IMR-90 (cell line): ENCODE measurements around the gene HS3ST6. TPM values are rescaled to one million over a fixed set of nuclear protein-coding genes. Genes with fewer than 3 reads are reported as not detected.
"Not testable (repeated sequence)": the region's sequence is repeated elsewhere in the genome, so short reads cannot be mapped to it uniquely, and the experiment has no call there.

ENCODE experiments used
- ATAC-seq: fragments of 200-7000 bp; cut with Tn5 transposase; 2 replicates; pipeline ENCODE4 v1.9.1; 2020; ENCODE audit warnings: low read depth, mild to moderate bottlenecking, moderate library complexity
- BruUV-seq: library from RNA; stranded (reverse); fragments of 400-500 nt; replicated peaks from 2 replicates; lab custom pipeline; 2021; lab: Mats Ljungman, UMichigan
- CTCF ChIA-PET: fragments of 300-600 bp; formaldehyde crosslinking; extraction: SDS; loops from one replicate; lab custom pipeline; 2021; ENCODE audit warnings: antibody characterized with exemption; lab: Yijun Ruan, JAX
- POLR2A ChIA-PET: fragments of 300-600 bp; sonication (Branson Sonifier 250); formaldehyde crosslinking; loops from one replicate; lab custom pipeline; 2022; ENCODE audit warnings: antibody characterized with exemption; ENCODE audit not compliant: unreplicated experiment; lab: Charles Lee
- DNase-seq: peaks from one replicate; pipeline ENCODE4 v3.0.0; 2013
- H2AFZ ChIP-seq: replicated peaks from 2 replicates; pipeline ENCODE3; 2013; ENCODE audit warnings: low read length, mild to moderate bottlenecking; ENCODE audit not compliant: poor library complexity
- H2AK5ac ChIP-seq: 2 replicates; pipeline ENCODE4 v1.6.1; 2013; ENCODE audit warnings: low read depth, low read length, inconsistent platforms
- H2AK9ac ChIP-seq: replicated peaks from 2 replicates; pipeline ENCODE3; 2013; ENCODE audit warnings: mild to moderate bottlenecking, low read depth, low read length, moderate library complexity; ENCODE audit not compliant: poor library complexity
- H2BK120ac ChIP-seq: 2 replicates; pipeline ENCODE4 v1.6.1; 2013; ENCODE audit warnings: low read depth, low read length, inconsistent platforms
- H2BK15ac ChIP-seq: 3 replicates; pipeline ENCODE4 v1.6.1; 2013; ENCODE audit warnings: low read depth, low read length, inconsistent platforms
- H2BK20ac ChIP-seq: 2 replicates; pipeline ENCODE4 v1.6.1; 2013; ENCODE audit warnings: low read depth, mild to moderate bottlenecking, inconsistent platforms, low read length, moderate library complexity
- H2BK5ac ChIP-seq: 2 replicates; pipeline ENCODE4 v1.6.1; 2013; ENCODE audit warnings: mild to moderate bottlenecking, low read depth, low read length, inconsistent platforms; ENCODE audit not compliant: poor library complexity, severe bottlenecking
- H3K14ac ChIP-seq: replicated peaks from 2 replicates; pipeline ENCODE4 v1.6.1; 2013; ENCODE audit warnings: low read depth, low read length, inconsistent platforms
- H3K18ac ChIP-seq: 2 replicates; pipeline ENCODE4 v1.6.1; 2013; ENCODE audit warnings: low read depth, low read length, control low read depth
- H3K23ac ChIP-seq: 2 replicates; pipeline ENCODE4 v1.6.1; 2013; ENCODE audit warnings: low read depth, low read length, inconsistent platforms
- H3K27ac ChIP-seq: 2 replicates; pipeline ENCODE4 v1.5.1; 2013; ENCODE audit warnings: mild to moderate bottlenecking, control low read depth, low read length; ENCODE audit not compliant: insufficient read depth
- H3K27me3 ChIP-seq: 2 replicates; pipeline ENCODE4 v1.6.1; 2013; ENCODE audit warnings: low read length; ENCODE audit not compliant: control insufficient read depth, insufficient read depth
- H3K36me3 ChIP-seq: 2 replicates; pipeline ENCODE4 v1.6.1; 2013; ENCODE audit warnings: low read length, mixed read lengths; ENCODE audit not compliant: control insufficient read depth, insufficient read depth
- H3K4ac ChIP-seq: 2 replicates; pipeline ENCODE4 v1.6.1; 2013; ENCODE audit warnings: low read depth, low read length, inconsistent platforms
- H3K4me1 ChIP-seq: 2 replicates; pipeline ENCODE4 v1.6.1; 2013; ENCODE audit warnings: low read length, mixed read lengths; ENCODE audit not compliant: control insufficient read depth, insufficient read depth
- H3K4me2 ChIP-seq: 2 replicates; pipeline ENCODE4 v1.6.1; 2013; ENCODE audit warnings: low read depth, mild to moderate bottlenecking, control low read depth, low read length, moderate library complexity
- H3K4me3 ChIP-seq: 2 replicates; pipeline ENCODE4 v1.5.1; 2013; ENCODE audit warnings: low read depth, mild to moderate bottlenecking, control low read depth, low read length, moderate library complexity; ENCODE audit not compliant: insufficient read depth
- H3K56ac ChIP-seq: 2 replicates; pipeline ENCODE4 v1.6.1; 2013; ENCODE audit warnings: low read length, inconsistent platforms; ENCODE audit not compliant: insufficient read depth; ENCODE audit errors: extremely low read depth
- H3K79me1 ChIP-seq, 2 experiments: 2 replicates each; pipeline ENCODE4 v1.6.1; 2013; ENCODE audit warnings: low read length in 2 of 2, inconsistent platforms in 1 of 2, low read depth in 1 of 2
- H3K9ac ChIP-seq: 2 replicates; pipeline ENCODE4 v1.6.1; 2013; ENCODE audit warnings: low read depth, low read length, control low read depth
- H3K9me1 ChIP-seq: 2 replicates; pipeline ENCODE4 v1.6.1; 2013; ENCODE audit warnings: low read length, inconsistent platforms; ENCODE audit not compliant: insufficient read depth
- H3K9me3 ChIP-seq: 2 replicates; pipeline ENCODE4 v1.6.1; 2013; ENCODE audit warnings: low read length; ENCODE audit not compliant: control insufficient read depth, insufficient read depth
- H4K20me1 ChIP-seq: 2 replicates; pipeline ENCODE4 v1.6.1; 2013; ENCODE audit warnings: low read length, inconsistent platforms; ENCODE audit not compliant: insufficient read depth
- H4K5ac ChIP-seq: 2 replicates; pipeline ENCODE4 v1.6.1; 2013; ENCODE audit warnings: mild to moderate bottlenecking, low read depth, low read length, control low read depth
- H4K8ac ChIP-seq, 2 experiments: 2 replicates each; pipeline ENCODE4 v1.6.1; 2013; ENCODE audit warnings: low read depth in 2 of 2, low read length in 2 of 2, control low read depth in 1 of 2, inconsistent platforms in 1 of 2
- H4K91ac ChIP-seq: 2 replicates; pipeline ENCODE4 v1.6.1; 2013; ENCODE audit warnings: low read depth, low read length, inconsistent platforms; ENCODE audit not compliant: insufficient read depth
- CEBPB ChIP-seq: IDR thresholded peaks from 2 replicates; pipeline ENCODE4 v1.6.1; 2012; ENCODE audit warnings: low read depth, low read length, improper control_type of control experiment
- POLR2A ChIP-seq: IDR thresholded peaks from 2 replicates; pipeline ENCODE4 v1.6.1; 2012; ENCODE audit warnings: mild to moderate bottlenecking, low read depth, low read length
- WGBS, 2 experiments: methylation state at CpG; one replicate each; pipeline versions ENCODE4 v1.1.5 to v1.1.7; 2013; ENCODE audit warnings: missing lambda C conversion rate in 2 of 2; ENCODE audit not compliant: insufficient read length in 1 of 2; ENCODE audit errors: extremely low coverage in 2 of 2; 5-methylcytosine and 5-hydroxymethylcytosine counted together
- dilution Hi-C: fragments of 300-500 bp; cut with HindIII; formaldehyde crosslinking; loops from one replicate; pipeline ENCODE4 v1.14.3; 2018; ENCODE audit warnings: low sequenced_read_pairs; ENCODE audit not compliant: unreplicated experiment
- in situ Hi-C: fragments of 300-500 bp; cut with MboI; formaldehyde crosslinking; loops from 3 replicates; pipeline ENCODE4 v1.14.3; 2019; ENCODE audit warnings: low sequenced_read_pairs, inconsistent platforms, mixed read lengths
- intact Hi-C: fragments of 100-400 bp; cut with micrococcal nuclease; formaldehyde crosslinking; loops from 2 replicates; pipeline ENCODE4 v1.10.0; 2022
- polyA plus RNA-seq, 3 experiments: library from polyadenylated mRNA; depleted of rRNA; stranded (reverse); fragments of >200 nt; gene quantifications; 2 replicates each; pipeline ENCODE4 v1.2.3, GENCODE V29; 2012; ENCODE audit warnings: low replicate concordance in 1 of 3
- total RNA-seq: library from RNA; depleted of rRNA; stranded (reverse); fragments of >200 nt; gene quantifications from 2 replicates; pipeline ENCODE4 v1.2.3, GENCODE V29; 2012

HS3ST6 gene
- total and polyA plus RNA-seq, 2 of the 4 experiments (the other 2 are of a cell fraction): not detected

GRCh38 chr16:1884155-1884760, 34.0 kb downstream of the HS3ST6 start:
- Histone ChIP-seq H4K8ac (no peak overlapping the region), H3K27ac (no peak overlapping the region), H2BK15ac (no peak overlapping the region), H4K91ac (no peak overlapping the region), H4K5ac (no peak overlapping the region), H4K20me1 (no peaks in the 10 kb centered on the region; the same call in 1 of the 2 replicates), H3K9ac (no peak overlapping the region), H3K9me3 (no peaks in the 10 kb centered on the region), H3K9me1 (no peaks in the 10 kb centered on the region), H2AK9ac (no peak overlapping the region), H2BK20ac (no peak overlapping the region), H2AFZ (no peak overlapping the region), H3K4ac (no peak overlapping the region), H3K4me2 (no peak overlapping the region), H3K79me1 (no peaks in the 10 kb centered on the region), H3K18ac (no peak overlapping the region), H3K14ac (no peak overlapping the region), H3K56ac (no peak overlapping the region), H2BK120ac (no peak overlapping the region), H3K4me3 (no peak overlapping the region), H3K23ac (no peak overlapping the region), H3K4me1 (no peaks in the 10 kb centered on the region), H3K36me3 (no peaks in the 10 kb centered on the region), H2AK5ac (no peak overlapping the region), H2BK5ac (no peak overlapping the region), H3K27me3 (peaks cover 26% of the 10 kb centered on the region)
- TF ChIP-seq CEBPB: 0 out of 2 replicates have a peak, but pooled peaks have one; percentile 14
- no peak for TF ChIP-seq POLR2A
- WGBS, 2 experiments: 71% methylated on average over 4 of the region's 13 CpGs; no CpG with 5 or more reads in 1 of the 2 experiments
- DNase-seq (no peak), ATAC-seq (no peak)
- no TSS peak for BruUV-seq
- dilution Hi-C loops (no loop called here), in situ Hi-C loops (loop anchor here (25.0 kb wide), 1 partner anchor 503 kb away; no protein-coding TSS in a partner anchor), intact Hi-C loops (no loop called here)
- ChIA-PET CTCF (no interaction called here), POLR2A (no interaction called here)

GRCh38 chr16:1881172-1881571, 37.0 kb downstream of the HS3ST6 start:
- POLR2A ChIA-PET, H4K91ac ChIP-seq, H3K4me1 ChIP-seq, H2AK9ac ChIP-seq, CTCF ChIA-PET, intact Hi-C loops, H2BK15ac ChIP-seq, H3K4me3 ChIP-seq, DNase-seq, H3K79me1 ChIP-seq, H3K9me1 ChIP-seq, H3K56ac ChIP-seq, H3K4ac ChIP-seq, H4K5ac ChIP-seq, ATAC-seq, dilution Hi-C loops, H2BK5ac ChIP-seq, H3K14ac ChIP-seq, H4K20me1 ChIP-seq, H2AK5ac ChIP-seq, H2BK20ac ChIP-seq, H3K9me3 ChIP-seq, H2BK120ac ChIP-seq, H3K27ac ChIP-seq, H3K9ac ChIP-seq, BruUV-seq, H3K18ac ChIP-seq, H3K4me2 ChIP-seq, H2AFZ ChIP-seq, H4K8ac ChIP-seq, H3K36me3 ChIP-seq, H3K23ac ChIP-seq: not testable (repeated sequence)
- peaks cover 39% of the 10 kb centered on the region for H3K27me3 ChIP-seq
- 56% methylated on average over 6 of the region's 9 CpGs; no CpG with 5 or more reads in 1 of the 2 experiments for WGBS, 2 experiments
- in situ Hi-C loops: loop anchor here (25.0 kb wide), 1 partner anchor 506 kb away; no protein-coding TSS in a partner anchor
